H1 (cell line): ENCODE results near the gene CDK5R2. TPM values are rescaled to one million over a fixed set of nuclear protein-coding genes. Genes with fewer than 3 reads are reported as not detected.

Experiments used
- CBX5 ChIP-seq: fragments of 300-800, 300-1000 bp; sonication (generic); IDR thresholded peaks from 2 replicates; pipeline ENCODE4 v1.7.1; 2016; ENCODE audit warnings: antibody characterized with exemption, low read length, low read depth
- NRF1 ChIP-seq: IDR thresholded peaks from 2 replicates; pipeline ENCODE4 v1.6.1; 2011; ENCODE audit warnings: mild to moderate bottlenecking, low read depth, low read length, improper control_type of control experiment
- RXRA ChIP-seq: IDR thresholded peaks from 2 replicates; pipeline ENCODE4 v1.6.1; 2011; ENCODE audit warnings: low read depth, mild to moderate bottlenecking, low read length, moderate library complexity; ENCODE audit not compliant: insufficient read depth
- SAP30 ChIP-seq: fragments of 300-600 bp; sonication (generic); IDR thresholded peaks from 2 replicates; pipeline ENCODE4 v1.7.1; 2012; ENCODE audit warnings: low read length, moderate library complexity, mild to moderate bottlenecking, inconsistent platforms; ENCODE audit not compliant: insufficient read depth, insufficient replicate concordance
- polyA plus RNA-seq, 7 experiments: library from polyadenylated mRNA; depleted of rRNA in 3 of 7; stranded (reverse) in 5 of 7; unstranded in 2 of 7; fragments of >200 nt in 5 of 7; fragments of 200-250 nt in 2 of 7; gene quantifications; 1 replicate in 5 of 7; 2 replicates in 1 of 7; 4 replicates in 1 of 7; pipeline versions ENCODE4 v1.2.1 to v1.2.3, GENCODE V29; 2011 to 2013; ENCODE audit warnings: missing spikeins in 2 of 7, mixed read lengths in 2 of 7
- total RNA-seq: library from RNA; stranded (reverse); fragmentation: NEBNext Ultra II Directional; extraction: Animal tissue kit (Norgen Biotek cat#: 25700); gene quantifications from 2 replicates; pipeline ENCODE4 v1.2.1, GENCODE V29; 2021
- TF ChIP-seq, protein P1 (sequence below): IDR thresholded peaks from 2 replicates; pipeline ENCODE4 v1.6.1; 2011; ENCODE audit warnings: low read depth, mild to moderate bottlenecking, low read length; ENCODE audit not compliant: insufficient read depth

The CDK5R2 gene
- total and polyA plus RNA-seq, 2 of the 8 experiments (the other 6 are each of a cell fraction or from before 2014, with no cell fraction given): 0.14 TPM; not detected in 1

- TF ChIP-seq NRF1: no peak
- TF ChIP-seq RXRA: 0 out of 2 replicates have a peak, but pooled peaks have one; percentile 13
- TF ChIP-seq, protein P1, sequence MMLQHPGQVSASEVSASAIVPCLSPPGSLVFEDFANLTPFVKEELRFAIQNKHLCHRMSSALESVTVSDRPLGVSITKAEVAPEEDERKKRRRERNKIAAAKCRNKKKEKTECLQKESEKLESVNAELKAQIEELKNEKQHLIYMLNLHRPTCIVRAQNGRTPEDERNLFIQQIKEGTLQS: no peak
- no peak for TF ChIP-seq SAP30
- TF ChIP-seq CBX5: no peak
Measured at GRCh38 chr2:219002395-219003266, 43.2 kb downstream of the CDK5R2 start (continued).
